PFSK-1 (cell line): Measurements from ENCODE around the gene KMT2C.

ENCODE experiments used
- FOXP2 ChIP-seq: optimal IDR thresholded peaks from 2 replicates; pipeline ENCODE3; 2011; ENCODE audit warnings: borderline replicate concordance, control low read depth, inconsistent platforms; ENCODE audit not compliant: insufficient read depth; ENCODE audit errors: extremely low read length, extremely low read depth
- POLR2AphosphoS5 ChIP-seq: IDR thresholded peaks from 2 replicates; pipeline ENCODE4 v1.6.1; 2012; ENCODE audit warnings: low read depth, mild to moderate bottlenecking, control low read depth, low read length, moderate library complexity
- TAF1 ChIP-seq: IDR thresholded peaks from 2 replicates; pipeline ENCODE4 v1.6.1; 2012; ENCODE audit warnings: low read length, control low read depth, borderline replicate concordance; ENCODE audit not compliant: insufficient read depth
- TF ChIP-seq, protein P1 (sequence below), 2 experiments: IDR thresholded peaks; 2 replicates each; pipeline versions ENCODE4 v1.6.1 to v1.8.0; 2011 to 2012; ENCODE audit warnings: low read depth in 2 of 2, low read length in 2 of 2, control low read depth in 1 of 2, inconsistent platforms in 1 of 2, mild to moderate bottlenecking in 1 of 2, moderate library complexity in 1 of 2; ENCODE audit not compliant: insufficient read depth in 1 of 2

DNA sequence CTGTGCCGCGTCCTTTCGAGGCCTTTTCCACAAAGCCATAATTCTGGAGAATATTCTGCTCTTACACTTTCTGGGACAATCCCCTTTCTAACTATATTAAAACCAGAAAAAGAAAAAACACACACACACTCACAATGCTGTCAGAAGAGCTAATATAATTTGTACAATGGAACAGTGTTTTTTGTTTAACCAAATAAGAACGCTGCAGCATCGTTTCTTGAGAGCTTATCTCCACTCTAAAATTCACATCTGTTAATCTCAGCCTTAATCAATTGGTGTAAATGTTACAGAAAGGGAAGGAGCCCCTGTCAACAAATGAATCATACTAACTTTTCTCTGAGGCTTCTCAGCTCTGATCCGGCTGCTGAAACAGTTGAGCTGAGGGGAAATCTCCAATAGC is 286.4 kb downstream of the KMT2C start:
- TF ChIP-seq POLR2AphosphoS5 = no peak
- TF ChIP-seq TAF1 = no peak
- TF ChIP-seq, protein P1, sequence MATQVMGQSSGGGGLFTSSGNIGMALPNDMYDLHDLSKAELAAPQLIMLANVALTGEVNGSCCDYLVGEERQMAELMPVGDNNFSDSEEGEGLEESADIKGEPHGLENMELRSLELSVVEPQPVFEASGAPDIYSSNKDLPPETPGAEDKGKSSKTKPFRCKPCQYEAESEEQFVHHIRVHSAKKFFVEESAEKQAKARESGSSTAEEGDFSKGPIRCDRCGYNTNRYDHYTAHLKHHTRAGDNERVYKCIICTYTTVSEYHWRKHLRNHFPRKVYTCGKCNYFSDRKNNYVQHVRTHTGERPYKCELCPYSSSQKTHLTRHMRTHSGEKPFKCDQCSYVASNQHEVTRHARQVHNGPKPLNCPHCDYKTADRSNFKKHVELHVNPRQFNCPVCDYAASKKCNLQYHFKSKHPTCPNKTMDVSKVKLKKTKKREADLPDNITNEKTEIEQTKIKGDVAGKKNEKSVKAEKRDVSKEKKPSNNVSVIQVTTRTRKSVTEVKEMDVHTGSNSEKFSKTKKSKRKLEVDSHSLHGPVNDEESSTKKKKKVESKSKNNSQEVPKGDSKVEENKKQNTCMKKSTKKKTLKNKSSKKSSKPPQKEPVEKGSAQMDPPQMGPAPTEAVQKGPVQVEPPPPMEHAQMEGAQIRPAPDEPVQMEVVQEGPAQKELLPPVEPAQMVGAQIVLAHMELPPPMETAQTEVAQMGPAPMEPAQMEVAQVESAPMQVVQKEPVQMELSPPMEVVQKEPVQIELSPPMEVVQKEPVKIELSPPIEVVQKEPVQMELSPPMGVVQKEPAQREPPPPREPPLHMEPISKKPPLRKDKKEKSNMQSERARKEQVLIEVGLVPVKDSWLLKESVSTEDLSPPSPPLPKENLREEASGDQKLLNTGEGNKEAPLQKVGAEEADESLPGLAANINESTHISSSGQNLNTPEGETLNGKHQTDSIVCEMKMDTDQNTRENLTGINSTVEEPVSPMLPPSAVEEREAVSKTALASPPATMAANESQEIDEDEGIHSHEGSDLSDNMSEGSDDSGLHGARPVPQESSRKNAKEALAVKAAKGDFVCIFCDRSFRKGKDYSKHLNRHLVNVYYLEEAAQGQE (IDR thresholded peaks at IDR 0.05; ENCODE audit: insufficient read depth in 1 of 2, low read depth in 2 of 2, low read length in 2 of 2) = no peak
- TF ChIP-seq FOXP2 = no peak
